Activated CD4-positive, CD25-positive, alpha-beta regulatory T cell treated with anti-CD3 and anti-CD28 coated beads, Interleukin-2, amount 50 U/mL, for 24 hours (primary cell): ENCODE results near the gene DLG4.

Experiments used
- ATAC-seq, 2 donors: fragments of 150-1000 bp; cut with Tn5 transposase; one replicate each; pipeline ENCODE4 v1.10.0; 2021; ENCODE audit warnings: mild to moderate bottlenecking in 1 of 2, moderate library complexity in 1 of 2

The DLG4 gene

GRCh38 chr17:7214300-7215135 is 5.1 kb downstream of the DLG4 start:
- peak; percentile 78 to 81 for ATAC-seq

GRCh38 chr17:7213895-7214299 is 5.7 kb downstream of the DLG4 start:
- no peak for ATAC-seq

DNA sequence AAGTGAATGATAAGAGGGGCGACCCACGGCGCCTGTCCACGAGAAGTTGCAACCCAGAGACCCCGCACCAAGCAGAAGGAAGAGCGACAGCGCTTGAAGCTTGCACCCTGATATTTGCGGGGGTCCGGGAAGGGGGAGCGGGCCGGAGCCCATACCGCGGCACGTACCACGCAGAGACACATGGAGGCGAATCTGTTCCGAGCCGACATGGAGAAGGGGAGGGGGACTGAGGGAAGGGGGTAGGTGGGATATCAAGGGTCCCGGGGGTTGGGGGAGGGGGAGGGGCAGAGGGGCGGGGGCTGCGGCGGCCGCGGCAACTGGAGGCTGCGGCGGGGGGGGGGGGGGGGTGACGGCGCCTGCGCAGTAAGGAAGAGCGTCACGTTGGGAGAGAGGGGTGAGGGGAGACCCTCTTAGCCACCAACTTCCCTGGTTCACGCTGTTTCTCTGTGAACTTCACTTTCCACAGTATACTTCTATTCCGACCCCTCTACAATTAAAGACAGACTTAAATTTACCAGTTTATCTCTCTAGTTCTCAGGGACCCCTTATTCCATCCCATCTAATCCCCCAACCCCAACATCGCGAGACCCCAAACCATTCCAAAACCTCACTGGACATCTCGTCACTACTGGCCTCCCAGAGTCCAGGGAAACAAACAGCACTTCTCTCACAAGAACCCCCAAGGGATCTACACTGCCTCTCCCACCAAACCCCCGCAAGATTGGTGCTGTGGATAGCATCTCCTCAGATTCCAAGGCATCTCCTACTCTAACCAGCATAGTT is 8.0 kb downstream of the DLG4 start:
- ATAC-seq = no peak

DNA sequence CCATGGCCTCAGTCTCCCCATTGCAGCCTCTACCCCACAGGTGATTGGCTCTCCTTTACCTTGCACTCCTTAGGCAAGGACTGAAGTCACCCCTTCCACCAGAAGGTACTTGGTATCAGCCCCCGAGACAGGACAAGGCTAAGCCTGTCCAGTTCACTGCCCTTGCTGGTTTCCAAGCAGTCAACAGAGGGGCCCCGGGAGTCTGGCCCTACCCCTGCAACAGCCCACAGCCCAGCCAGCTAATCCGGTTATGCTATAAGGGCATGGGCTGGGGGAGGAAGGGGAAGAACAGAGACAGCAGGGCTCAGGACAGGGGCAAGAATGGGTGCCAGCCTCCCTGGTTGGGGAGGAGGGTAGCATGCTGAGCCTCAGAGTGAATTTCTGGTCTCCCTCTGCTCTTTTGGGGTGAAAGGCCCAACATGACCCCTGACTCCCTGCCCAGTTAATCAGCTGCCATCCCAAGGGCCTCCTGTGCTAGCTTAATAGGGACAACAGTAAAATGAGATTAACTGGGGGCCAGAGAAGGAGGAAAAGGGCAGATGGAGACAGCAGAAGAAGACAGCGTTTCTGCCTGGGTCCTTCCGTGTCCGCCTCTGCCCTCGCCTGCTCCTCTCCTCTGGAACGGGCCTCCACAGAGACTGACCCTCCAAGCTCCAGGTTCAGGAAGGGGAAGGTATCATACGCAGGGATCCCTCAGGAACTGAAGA is 10.7 kb downstream of the DLG4 start:
- ATAC-seq = no peak

DNA sequence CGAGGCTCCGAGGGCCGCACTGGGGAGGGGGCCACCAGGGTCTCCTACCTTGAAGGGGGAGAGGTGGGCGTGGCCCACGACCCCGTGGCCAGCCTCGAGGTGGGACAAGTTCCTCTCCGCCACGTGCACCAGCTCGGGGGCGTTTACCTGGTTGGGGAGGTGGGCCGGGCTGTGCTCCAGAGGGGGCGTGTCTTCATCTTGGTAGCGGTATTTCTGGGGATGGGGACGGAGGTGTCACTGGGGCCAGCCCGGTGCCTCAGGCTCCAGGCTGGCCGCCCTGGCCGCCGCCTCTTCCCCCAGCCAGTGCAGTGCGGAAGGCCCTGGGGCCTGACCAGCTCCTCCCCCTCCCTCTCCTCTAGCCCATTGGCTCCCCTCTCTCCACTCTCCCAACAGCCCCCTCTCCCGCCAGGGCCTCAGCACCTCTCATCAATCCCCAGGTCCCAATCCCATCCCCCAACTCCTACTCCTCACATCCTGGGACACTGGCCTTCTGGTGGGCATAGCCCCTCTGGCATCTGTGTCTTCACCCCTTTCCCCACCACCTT is 11.5 kb downstream of the DLG4 start:
- ATAC-seq = no peak

- no peak for ATAC-seq
Observed at GRCh38 chr17:7207120-7208001, 12.3 kb downstream of the DLG4 start.

DNA sequence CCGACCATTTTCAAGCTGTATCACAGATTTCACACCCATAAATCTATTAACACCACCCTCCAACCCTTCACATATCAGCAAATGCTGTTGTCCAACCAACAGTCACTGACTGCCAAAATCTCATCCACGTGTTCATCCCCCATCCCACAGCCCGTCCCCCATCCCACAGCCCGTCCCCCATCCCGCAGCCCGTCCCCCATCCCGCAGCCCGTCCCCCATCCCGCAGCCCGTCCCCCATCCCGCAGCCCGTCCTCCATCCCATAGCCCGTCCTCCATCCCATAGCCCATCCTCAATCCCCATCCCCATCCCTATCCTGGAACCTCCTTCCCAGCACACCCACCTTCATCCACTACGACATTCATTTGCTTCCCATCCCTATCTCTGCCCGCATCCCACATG is 14.1 kb downstream of the DLG4 start:
- no peak for ATAC-seq

DNA sequence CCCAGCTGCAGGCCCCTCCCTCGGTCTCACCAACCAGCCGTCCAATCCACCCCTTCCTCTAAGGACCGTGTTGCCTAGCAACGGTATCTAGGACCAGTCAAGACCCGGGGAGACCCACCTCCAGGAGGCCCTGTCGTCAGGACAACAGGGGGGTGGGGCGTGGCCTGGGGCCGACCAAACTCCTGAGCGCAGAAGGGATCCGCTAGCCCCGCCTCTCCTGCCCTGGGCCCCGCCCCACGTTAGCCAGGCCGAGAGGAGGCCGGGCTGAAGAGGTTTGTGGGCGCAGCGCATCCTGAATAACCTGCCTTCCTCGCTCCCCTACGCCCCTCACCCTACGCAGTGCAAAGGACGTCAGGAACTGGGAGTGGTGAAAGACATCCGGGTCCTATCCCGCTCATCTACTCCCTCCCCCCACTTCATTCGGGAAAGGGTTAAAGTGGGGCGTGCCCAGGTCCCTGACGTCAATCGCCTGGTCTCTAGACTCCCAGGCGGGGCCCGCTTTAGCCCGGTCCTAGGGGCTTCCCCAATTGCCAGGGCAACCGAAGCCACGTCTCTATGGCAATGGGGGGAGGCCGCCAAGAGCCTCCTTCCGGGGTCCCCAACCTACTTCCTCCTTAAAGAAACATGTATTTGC is 14.7 kb downstream of the DLG4 start:
- peak; percentile 88 to 90 for ATAC-seq

DNA sequence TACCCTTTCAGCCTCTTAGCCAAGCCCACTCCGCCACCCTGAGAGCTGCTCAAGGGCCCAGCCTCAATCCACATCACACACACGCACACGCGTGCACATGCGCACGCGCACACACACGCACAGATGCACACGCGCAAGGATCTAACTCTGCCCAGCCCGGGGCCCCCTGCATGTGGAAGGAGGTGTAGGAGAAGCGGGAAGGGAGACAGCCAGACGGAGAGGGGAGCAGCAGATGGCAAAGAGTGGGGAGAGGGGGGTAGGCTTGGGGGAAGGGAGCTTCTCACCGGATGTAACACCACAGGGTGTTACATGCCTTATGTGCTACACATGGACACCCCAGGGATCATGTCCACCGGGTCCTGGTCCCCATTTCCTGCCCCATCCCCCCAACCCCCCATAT is 15.3 kb downstream of the DLG4 start:
- ATAC-seq = no peak

- ATAC-seq = no peak
Observed at GRCh38 chr17:7203391-7203790, 16.2 kb downstream of the DLG4 start.

DNA sequence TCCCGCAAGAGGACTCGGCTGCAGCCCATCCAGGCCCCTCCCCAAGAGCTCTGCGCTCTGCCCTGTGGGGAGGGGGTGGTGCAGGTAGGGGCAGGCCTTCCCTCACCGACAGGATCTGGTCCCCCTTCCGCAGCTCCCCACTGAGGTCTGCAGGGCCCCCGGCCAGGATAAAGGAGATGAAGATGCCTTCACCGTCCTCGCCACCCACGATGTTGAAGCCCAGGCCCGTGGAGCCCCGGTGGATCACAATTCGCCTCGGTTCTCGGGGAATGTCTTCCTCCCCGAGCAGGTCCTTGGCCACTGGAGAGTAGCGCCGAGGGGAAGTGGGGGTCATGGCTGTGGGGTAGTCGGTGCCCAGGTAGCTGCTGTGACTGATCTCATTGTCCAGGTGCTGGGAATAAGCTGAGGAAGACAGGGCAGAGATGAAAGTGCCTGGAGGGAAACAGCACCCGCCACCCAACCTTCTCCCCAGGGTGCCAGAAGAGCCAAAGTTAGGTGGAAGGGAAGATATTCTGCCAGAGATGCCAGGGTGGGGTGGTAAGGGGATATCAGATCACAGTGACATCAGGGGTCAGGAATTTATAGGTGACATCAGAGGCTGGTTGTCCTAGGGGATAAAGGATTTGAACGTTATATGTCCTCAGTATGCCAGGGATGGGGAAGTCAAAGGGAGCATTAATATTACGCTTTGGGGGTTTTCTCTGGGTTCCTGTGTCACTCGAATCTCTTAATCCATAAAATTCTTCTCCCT is 22.8 kb downstream of the DLG4 start:
- no peak for ATAC-seq

- ATAC-seq = no peak
Observed at GRCh38 chr17:7195971-7196370, 23.7 kb downstream of the DLG4 start.

- no peak for ATAC-seq
Observed at GRCh38 chr17:7192271-7192937, 27.2 kb downstream of the DLG4 start.

DNA sequence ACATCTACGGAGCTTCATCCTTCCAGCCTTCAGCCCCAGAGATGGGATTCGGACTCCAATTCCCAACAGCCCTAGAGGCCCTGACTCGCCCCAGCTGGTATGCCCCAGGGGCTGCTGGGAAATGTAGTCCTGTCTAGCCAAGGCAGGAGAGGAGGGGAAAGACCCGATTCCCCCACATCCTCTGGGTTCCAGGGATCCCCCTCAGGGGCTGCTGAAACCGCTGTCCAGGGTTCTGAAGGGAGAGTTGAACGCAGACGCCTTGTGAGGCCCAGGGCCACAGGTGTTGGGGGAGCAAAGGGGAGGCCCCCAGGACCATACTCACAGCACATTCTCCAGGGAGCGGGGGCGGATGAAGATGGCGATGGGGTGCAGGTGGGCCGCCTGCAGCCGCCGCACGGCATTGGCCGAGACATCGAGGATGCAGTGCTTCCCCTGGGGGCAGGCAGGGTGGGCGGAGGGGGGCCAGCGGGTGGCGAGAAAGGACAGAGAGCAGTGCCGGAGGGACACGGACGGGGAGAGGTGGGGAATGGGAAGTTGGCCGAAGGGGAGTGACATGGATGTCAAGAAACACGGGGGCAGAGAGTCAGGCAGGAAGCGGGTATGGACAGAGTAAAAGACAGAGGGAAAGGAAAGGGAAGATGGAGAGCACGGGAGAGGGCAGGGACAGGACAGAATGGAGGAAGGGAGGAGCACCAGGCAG is 27.9 kb downstream of the DLG4 start:
- no peak for ATAC-seq

DNA sequence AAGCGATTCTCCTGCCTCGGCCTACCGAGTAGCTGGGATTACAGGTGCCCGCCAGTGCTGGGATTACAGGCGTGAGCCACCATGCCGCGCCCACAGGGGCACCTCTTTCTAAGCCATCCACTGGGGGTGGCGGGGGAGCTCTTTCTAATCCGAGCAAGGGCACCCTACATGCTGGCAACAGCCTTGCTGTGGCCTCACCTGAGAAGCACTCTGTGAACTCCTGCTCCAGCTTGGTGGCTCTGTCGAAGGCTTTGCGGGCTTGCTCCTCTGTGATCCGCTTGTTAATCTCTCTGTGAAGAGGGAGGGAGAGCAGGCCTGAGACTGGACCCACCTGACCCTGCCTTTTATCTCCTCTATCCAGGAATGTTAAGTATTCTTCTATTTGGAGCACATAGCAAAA is 28.6 kb downstream of the DLG4 start:
- ATAC-seq = no peak

DNA sequence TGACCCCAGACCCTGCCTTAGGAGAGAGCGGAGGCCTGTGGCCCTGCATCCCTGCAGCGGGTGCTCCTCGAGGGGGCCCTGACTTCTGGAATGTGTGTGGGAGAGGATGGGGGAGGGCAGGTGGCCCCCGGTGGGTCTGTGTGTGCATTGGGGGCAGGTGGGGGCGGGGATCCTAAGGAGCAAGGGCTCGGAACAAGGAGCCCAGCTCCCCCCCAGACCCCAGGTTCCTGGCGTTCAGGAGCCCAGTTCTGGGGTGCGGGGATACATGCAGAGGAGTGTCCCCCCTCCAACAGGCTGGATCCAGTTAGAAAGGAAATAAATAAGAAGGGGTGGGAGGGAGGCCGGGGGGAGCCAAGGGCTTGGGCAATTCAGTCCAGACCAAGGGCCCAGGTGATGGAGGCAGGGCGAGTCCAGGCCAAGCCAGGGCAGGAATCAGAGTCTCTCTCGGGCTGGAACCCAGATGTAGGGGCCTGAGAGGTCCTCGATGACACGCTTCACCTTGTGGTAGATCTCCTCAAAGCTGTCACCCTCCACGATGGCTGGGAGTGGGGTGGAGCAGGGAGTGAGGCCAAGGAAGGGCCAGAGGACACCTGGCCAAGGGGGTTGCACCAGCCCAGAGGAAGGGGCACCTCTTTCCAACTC is 29.2 kb downstream of the DLG4 start:
- no peak for ATAC-seq

- ATAC-seq = no peak
Observed at GRCh38 chr17:7186241-7186640, 33.4 kb downstream of the DLG4 start.

- ATAC-seq = no peak
Observed at GRCh38 chr17:7184647-7185046, 35.0 kb downstream of the DLG4 start.

GRCh38 chr17:7184091-7184488 is 35.5 kb downstream of the DLG4 start:
- ATAC-seq = no peak
